Left ventricle myocardium superior (tissue), 1 donor: ENCODE results near the gene PCGF2. TPM values are rescaled to one million over a fixed set of nuclear protein-coding genes. Genes with fewer than 3 reads are reported as not detected.

Source experiments
- ATAC-seq: fragments of 200-7000 bp; cut with Tn5 transposase; one replicate; pipeline ENCODE4 v1.9.1; 2020; ENCODE audit warnings: mild to moderate bottlenecking, moderate library complexity
- DNase-seq: peaks from one replicate; pipeline ENCODE4 v3.0.0-alpha.2; 2020
- intact Hi-C: fragments of 100-400 bp; cut with micrococcal nuclease; formaldehyde crosslinking; loops from one replicate; pipeline ENCODE4 v1.11.0; 2022
- total RNA-seq: library from RNA; stranded (reverse); fragmentation: NEBNext Ultra II Directional; extraction: Animal tissue kit (Norgen Biotek cat#: 25700); gene quantifications from one replicate; pipeline ENCODE4 v1.2.1, GENCODE V29; 2021
- donor health status: DM: no; HTN: yes; CAD: no; lungs with severe emphysema.

Gene PCGF2
- total RNA-seq, 1 donor from 2014 or later = 23.8 TPM

- intact Hi-C loops = no loop called here
- ATAC-seq (peak; percentile 82), DNase-seq (peak; percentile 95)
These were observed 4.4 kb upstream of the PCGF2 start, which contains the start of gene PSMB3 for GRCh38 chr17:38752308-38753070. PSMB3 (plus strand) TSS chr17:38752741; CDS start chr17:38752827, 86 bp downstream.

- ATAC-seq (peak; percentile 44), DNase-seq (peak; percentile 83)
- intact Hi-C loops = no loop called here
These were observed 3.7 kb upstream of the PCGF2 start for GRCh38 chr17:38751808-38752307.

- DNase-seq (no peak), ATAC-seq (no peak)
- intact Hi-C loops = no loop called here
These were observed 3.1 kb upstream of the PCGF2 start for GRCh38 chr17:38751144-38751807.

- DNase-seq (no peak), ATAC-seq (no peak)
- intact Hi-C loops = no loop called here
These were observed 2.4 kb upstream of the PCGF2 start for GRCh38 chr17:38750312-38751121.

- intact Hi-C loops = no loop called here
- DNase-seq = no peak
- no peak for ATAC-seq
These were observed 1.8 kb upstream of the PCGF2 start for GRCh38 chr17:38750044-38750311.

- intact Hi-C loops = no loop called here
- ATAC-seq = peak; percentile 57
These were observed 1.3 kb upstream of the PCGF2 start for GRCh38 chr17:38749223-38750043.

GRCh38 chr17:38748892-38749222 is 721 bp upstream of the PCGF2 start:
- intact Hi-C loops = no loop called here
- DNase-seq = no peak
- ATAC-seq = no peak

More at GRCh38 chr17:38749223-38750043, 1.3 kb upstream of the PCGF2 start:
- DNase-seq = peak; percentile 92

- ATAC-seq = peak; percentile 1
- peak; percentile 74 for DNase-seq
- intact Hi-C loops = no loop called here
These were observed 530 bp downstream of the PCGF2 start for GRCh38 chr17:38747463-38748148.

GRCh38 chr17:38746849-38747462 is 1.2 kb downstream of the PCGF2 start:
- DNase-seq (no peak), ATAC-seq (no peak)
- intact Hi-C loops = no loop called here

- ATAC-seq = no peak
- intact Hi-C loops = no loop called here
- DNase-seq = no peak
These were observed 1.9 kb downstream of the PCGF2 start for GRCh38 chr17:38746004-38746848.

- ATAC-seq (no peak), DNase-seq (no peak)
- intact Hi-C loops = no loop called here
These were observed 2.6 kb downstream of the PCGF2 start for GRCh38 chr17:38745545-38745944.

GRCh38 chr17:38743556-38744171 is 4.5 kb downstream of the PCGF2 start:
- intact Hi-C loops = no loop called here
- no peak for DNase-seq
- no peak for ATAC-seq

- intact Hi-C loops = no loop called here
- ATAC-seq = peak; percentile 57
- DNase-seq = peak; percentile 47
These were observed 5.5 kb downstream of the PCGF2 start for GRCh38 chr17:38742411-38743308.

- ATAC-seq = peak; percentile 79
- DNase-seq = peak; percentile 73
- intact Hi-C loops = no loop called here
These were observed 6.2 kb downstream of the PCGF2 start for GRCh38 chr17:38741921-38742410.

- DNase-seq (no peak), ATAC-seq (peak; percentile 6)
- intact Hi-C loops = no loop called here
These were observed 6.7 kb downstream of the PCGF2 start for GRCh38 chr17:38741461-38741860.

GRCh38 chr17:38740806-38741205 is 7.3 kb downstream of the PCGF2 start:
- intact Hi-C loops = no loop called here
- ATAC-seq (no peak), DNase-seq (no peak)
